ENCODE data around the gene ZBTB47. TPM values are rescaled to one million over a fixed set of nuclear protein-coding genes. Genes with fewer than 3 reads are reported as not detected.
A peak's percentile ranks its signal among the peaks of the same experiment; 100 is the strongest.

The ZBTB47 gene
- total RNA-seq, 2 donors from 2014 or later: 92.4 to 129 TPM

DNA sequence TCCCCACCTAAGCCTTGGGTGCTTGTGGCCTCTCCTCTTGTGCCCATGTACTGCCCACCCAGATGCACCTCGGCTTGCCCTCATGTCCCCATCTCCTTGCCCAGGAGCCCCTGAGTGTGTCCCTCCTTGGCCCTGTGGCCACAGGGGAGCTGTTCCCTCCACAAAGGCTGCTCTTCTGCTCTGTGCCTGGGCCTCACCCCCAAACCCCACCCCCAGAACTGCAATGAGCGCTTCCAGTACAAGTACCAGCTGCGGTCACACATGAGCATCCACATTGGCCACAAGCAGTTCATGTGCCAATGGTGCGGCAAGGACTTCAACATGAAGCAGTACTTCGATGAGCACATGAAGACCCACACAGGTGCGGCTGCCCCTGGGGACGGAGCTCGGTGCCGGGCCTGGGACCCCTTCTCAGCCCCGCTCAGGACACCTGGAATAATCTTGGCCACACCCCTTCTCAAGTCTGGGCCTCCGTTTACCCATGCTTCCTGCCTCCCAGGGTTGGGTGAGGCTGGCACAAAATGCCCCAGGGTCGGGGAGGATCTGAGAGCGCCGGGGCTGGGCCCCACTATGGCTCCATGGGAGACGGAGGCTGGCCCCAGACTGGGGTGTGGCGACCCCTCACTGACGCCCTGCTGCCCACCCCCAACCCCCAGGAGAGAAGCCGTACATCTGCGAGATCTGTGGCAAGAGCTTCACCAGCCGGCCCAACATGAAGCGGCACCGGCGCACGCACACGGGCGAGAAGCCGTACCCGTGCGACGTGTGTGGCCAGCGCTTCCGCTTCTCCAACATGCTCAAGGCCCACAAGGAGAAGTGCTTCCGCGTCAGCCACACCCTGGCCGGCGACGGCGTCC is 10.3 kb downstream of the ZBTB47 start:
- Histone ChIP-seq H3K4me3 (no peak overlapping the region), H3K36me3 (peaks cover 13% of the 10 kb centered on the region), H3K4me1 (peaks cover 0 to 49% of the 10 kb centered on the region in 2 donors), H3K9me3 (no peaks in the 10 kb centered on the region), H3K27me3 (no peaks in the 10 kb centered on the region), H3K27ac (peak overlapping the region in 1 of 2 donors; percentile 95)
- DNase-seq (ENCODE audit: low spot score): no peak
- TF ChIP-seq CTCF (IDR thresholded peaks at IDR 0.05): no peak

- no peak for DNase-seq (ENCODE audit: low spot score)
- H3K27me3 ChIP-seq: no peaks in the 10 kb centered on the region
- no peaks in the 10 kb centered on the region for H3K9me3 ChIP-seq
- no peak overlapping the region for H3K4me3 ChIP-seq
- peaks cover 0 to 43% of the 10 kb centered on the region in 2 donors for H3K4me1 ChIP-seq
- peaks cover 10% of the 10 kb centered on the region for H3K36me3 ChIP-seq
- H3K27ac ChIP-seq: no peak overlapping the region
- TF ChIP-seq CTCF (IDR thresholded peaks at IDR 0.05): no peak
Observed at GRCh38 chr3:42664438-42664803, 10.9 kb downstream of the ZBTB47 start.

DNA sequence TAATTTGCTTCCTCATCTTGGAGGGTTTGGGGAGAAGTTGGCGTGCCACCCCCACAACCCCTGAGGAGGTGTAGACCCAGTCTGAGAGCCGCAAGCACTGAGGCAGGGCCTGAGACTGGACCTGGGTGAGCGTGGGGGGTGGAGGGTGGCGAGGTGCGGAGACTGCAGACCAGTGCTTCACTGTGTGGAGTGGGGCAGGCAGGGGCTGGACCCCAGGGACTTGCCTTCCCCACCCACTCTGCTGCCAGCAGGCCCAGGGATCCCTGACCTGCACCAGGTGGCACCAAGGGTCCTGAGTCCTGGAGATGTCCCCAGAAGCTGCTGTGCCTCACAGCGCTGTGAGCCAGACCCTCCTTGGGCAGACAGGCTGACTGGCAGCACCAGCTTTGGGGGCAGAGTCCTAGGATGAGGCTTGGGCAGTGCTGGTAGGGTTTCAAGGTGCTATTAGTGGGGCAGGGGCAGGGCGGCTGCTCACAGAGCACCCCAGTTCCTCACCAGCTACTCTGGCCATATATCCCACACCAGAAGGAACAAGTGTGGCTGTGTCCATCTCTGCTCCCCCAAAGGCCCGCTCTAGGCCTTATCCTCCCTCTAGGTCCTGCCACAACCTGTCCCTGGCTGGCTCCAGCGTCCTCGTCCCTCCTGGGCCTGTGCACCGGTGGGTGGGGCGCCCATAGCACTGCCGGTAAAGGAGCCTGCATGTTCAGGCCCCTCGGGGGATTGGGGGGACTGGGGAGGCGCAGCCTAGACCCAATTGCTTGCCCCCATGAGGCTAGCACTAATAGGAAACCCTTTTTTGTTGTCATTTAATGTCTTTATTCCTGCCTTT is 11.8 kb downstream of the ZBTB47 start:
- peaks cover 0 to 34% of the 10 kb centered on the region in 2 donors for H3K4me1 ChIP-seq

GRCh38 chr3:42666022-42666421 is 12.5 kb downstream of the ZBTB47 start:
- DNase-seq (ENCODE audit: low spot score): no peak
- Histone ChIP-seq H3K4me3 (no peak overlapping the region), H3K27ac (peak overlapping the region; percentile 82), H3K27me3 (no peaks in the 10 kb centered on the region), H3K36me3 (peaks cover 10% of the 10 kb centered on the region), H3K9me3 (no peaks in the 10 kb centered on the region), H3K4me1 (peaks cover 0 to 29% of the 10 kb centered on the region in 2 donors)
- no peak for TF ChIP-seq CTCF (IDR thresholded peaks at IDR 0.05)

More for the DNA sequence above, 11.8 kb downstream of the ZBTB47 start:
- TF ChIP-seq CTCF (IDR thresholded peaks at IDR 0.05): no peak
- Histone ChIP-seq H3K27ac (peak overlapping the region; percentile 82), H3K27me3 (no peaks in the 10 kb centered on the region), H3K4me3 (no peak overlapping the region), H3K9me3 (no peaks in the 10 kb centered on the region), H3K36me3 (peaks cover 10% of the 10 kb centered on the region)
- no peak for DNase-seq (ENCODE audit: low spot score)

DNA sequence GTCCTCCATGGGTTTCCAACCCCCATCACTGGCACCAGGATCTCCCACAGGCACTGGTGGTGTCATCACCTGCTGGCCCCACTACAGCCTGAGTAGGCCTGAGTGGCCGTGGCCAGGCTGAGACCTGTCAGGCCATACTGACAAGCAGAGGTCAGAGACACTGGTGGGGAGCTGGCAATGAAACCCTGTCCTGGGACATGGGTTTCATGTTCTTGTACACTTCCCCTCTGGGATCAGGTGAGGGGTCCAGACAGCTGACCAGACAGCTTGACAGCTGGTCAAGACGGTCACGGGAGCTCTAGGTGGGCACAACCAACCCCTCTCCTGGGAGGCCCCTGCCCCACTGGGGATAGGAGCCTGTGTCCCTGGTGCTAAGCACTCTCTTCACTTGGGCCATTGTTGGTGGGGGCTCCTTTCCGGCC is 13.1 kb downstream of the ZBTB47 start:
- TF ChIP-seq CTCF (IDR thresholded peaks at IDR 0.05): no peak
- H3K36me3 ChIP-seq: peaks cover 6% of the 10 kb centered on the region
- H3K9me3 ChIP-seq: no peaks in the 10 kb centered on the region
- peaks cover 0 to 29% of the 10 kb centered on the region in 2 donors for H3K4me1 ChIP-seq
- no peak overlapping the region for H3K4me3 ChIP-seq
- H3K27ac ChIP-seq: peak overlapping the region; percentile 82
- peak; percentile 61 for DNase-seq (ENCODE audit: low spot score)
- H3K27me3 ChIP-seq: no peaks in the 10 kb centered on the region
